ENCODE results near the gene FIBCD1. TPM values are rescaled to one million over a fixed set of nuclear protein-coding genes. Genes with fewer than 3 reads are reported as not detected.

The FIBCD1 gene
- total RNA-seq, 2 experiments from 2014 or later: not detected

DNA sequence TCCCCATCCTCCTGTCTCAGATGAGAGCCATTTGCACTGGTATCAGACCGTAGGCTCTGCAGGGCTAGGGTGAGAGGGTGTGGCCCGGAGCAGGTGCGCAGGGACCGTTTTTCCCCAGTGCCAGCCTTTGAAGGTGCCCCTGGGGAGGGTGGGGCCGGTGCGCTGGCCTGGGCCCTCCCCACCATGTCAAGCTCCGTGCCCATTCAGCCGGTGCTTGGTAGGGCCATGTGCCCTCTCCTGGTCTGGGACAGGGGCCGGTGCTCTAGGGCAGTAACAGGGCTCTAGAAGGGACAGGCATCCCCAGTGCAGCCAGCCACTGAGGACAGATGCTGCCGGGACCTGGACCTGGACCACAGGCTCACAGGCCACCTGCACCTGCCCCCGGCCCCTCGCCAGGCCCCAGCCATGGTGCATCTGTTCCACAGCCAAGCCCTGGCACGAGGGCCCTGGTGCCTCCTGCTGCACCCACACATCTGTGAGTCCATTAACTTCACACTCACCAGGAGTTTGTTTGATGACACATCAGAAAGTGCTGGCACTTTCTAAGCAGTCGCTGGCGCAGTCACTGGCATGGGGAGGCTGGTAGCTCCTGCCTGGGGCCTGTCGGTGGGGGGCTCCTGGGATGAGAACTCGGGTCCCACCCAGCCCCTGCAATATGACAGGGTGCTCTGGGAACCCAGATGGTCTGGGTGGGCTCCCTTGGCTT lies 37.4 kb downstream of the FIBCD1 start:
- TF ChIP-seq EZH2phosphoT487 (IDR thresholded peaks at IDR 0.05; ENCODE audit: borderline replicate concordance, low read depth, low read length) (no peak), CTCF (conservative IDR thresholded peaks at IDR 0.05; ENCODE audit: low read length) (no peak)
- H3K4me1 ChIP-seq (ENCODE audit: insufficient read depth, low read length, poor library complexity, severe bottlenecking): no peaks in the 10 kb centered on the region
- DNase-seq (ENCODE audit: low spot score): no peak
- H3K4me2 ChIP-seq (ENCODE audit: low read length): no peak overlapping the region
- H3K4me3 ChIP-seq (ENCODE audit: low read depth, low read length, poor library complexity, severe bottlenecking): no peak overlapping the region
- intact Hi-C loops (cut with micrococcal nuclease; ENCODE audit: unreplicated experiment): no loop called here
- CTCF ChIA-PET (ENCODE audit: unreplicated experiment): no interaction called here
- POLR2A ChIA-PET: no interaction called here
- H3K9me3 ChIP-seq (ENCODE audit: low read length): no peaks in the 10 kb centered on the region
- H3K27ac ChIP-seq (ENCODE audit: low read depth, low read length, poor library complexity, severe bottlenecking): no peak overlapping the region
- no peaks in the 10 kb centered on the region for H3K36me3 ChIP-seq (ENCODE audit: insufficient read depth, low read length)
- H3K79me2 ChIP-seq (ENCODE audit: insufficient read depth, low read depth, low read length): no peaks in the 10 kb centered on the region
- no peak overlapping the region for H2AFZ ChIP-seq (ENCODE audit: low read length)
- H4K20me1 ChIP-seq (ENCODE audit: insufficient read depth, low read length): no peaks in the 10 kb centered on the region
- no TSS peak for BruUV-seq (replicated peaks)
- no peaks in the 10 kb centered on the region for H3K9me2 ChIP-seq (ENCODE audit: insufficient read depth, low read length)

GRCh38 chr9:130900701-130901497 lies 38.1 kb downstream of the FIBCD1 start:
- Histone ChIP-seq H3K4me3 (ENCODE audit: low read depth, low read length, poor library complexity, severe bottlenecking) (no peak overlapping the region), H4K20me1 (ENCODE audit: insufficient read depth, low read length) (no peaks in the 10 kb centered on the region), H3K4me1 (ENCODE audit: insufficient read depth, low read length, poor library complexity, severe bottlenecking) (no peaks in the 10 kb centered on the region), H3K36me3 (ENCODE audit: insufficient read depth, low read length) (no peaks in the 10 kb centered on the region), H3K9me3 (ENCODE audit: low read length) (no peaks in the 10 kb centered on the region), H3K79me2 (ENCODE audit: insufficient read depth, low read depth, low read length) (no peaks in the 10 kb centered on the region), H3K9me2 (ENCODE audit: insufficient read depth, low read length) (no peaks in the 10 kb centered on the region), H3K4me2 (ENCODE audit: low read length) (no peak overlapping the region), H3K27ac (ENCODE audit: low read depth, low read length, poor library complexity, severe bottlenecking) (no peak overlapping the region), H2AFZ (ENCODE audit: low read length) (no peak overlapping the region)
- POLR2A ChIA-PET: interaction anchor here (0.6 kb wide), 1 partner anchor 17 kb away, joined by 4 read pairs; no protein-coding TSS in a partner anchor
- intact Hi-C loops (cut with micrococcal nuclease; ENCODE audit: unreplicated experiment): no loop called here
- no peak for TF ChIP-seq CTCF (conservative IDR thresholded peaks at IDR 0.05; ENCODE audit: low read length)
- TF ChIP-seq EZH2phosphoT487 (IDR thresholded peaks at IDR 0.05; ENCODE audit: borderline replicate concordance, low read depth, low read length): no peak
- no TSS peak for BruUV-seq (replicated peaks)
- no peak for DNase-seq (ENCODE audit: low spot score)
- CTCF ChIA-PET (ENCODE audit: unreplicated experiment): no interaction called here

Data from OCI-LY7 (cell line).